H1 (cell line): ENCODE data around the gene CDK5RAP3. TPM values are rescaled to one million over a fixed set of nuclear protein-coding genes. Genes with fewer than 3 reads are reported as not detected.

Experiments
- CTCF ChIA-PET: fragments of 300-600 bp; sonication (Branson Sonifier 250); formaldehyde crosslinking; loops from one replicate; lab custom pipeline; 2021; ENCODE audit not compliant: partially characterized antibody; lab: Charles Lee
- POLR2A ChIA-PET: fragments of 300-600 bp; sonication (Branson Sonifier 250); formaldehyde crosslinking; loops from one replicate; lab custom pipeline; 2021; ENCODE audit warnings: inconsistent platforms; ENCODE audit not compliant: partially characterized antibody; lab: Charles Lee
- DNase-seq, 2 experiments: peaks; one replicate each; pipeline versions ENCODE4 v3.0.0 to v3.0.0-alpha.2; 2010 to 2022; ENCODE audit warnings: low spot score in 2 of 2, low read depth in 1 of 2, mixed read lengths in 1 of 2
- FAIRE-seq: peaks from 2 replicates; lab custom pipeline; 2011; peaks lifted over from hg19 to GRCh38; lab: Jason Lieb, UNC
- H2AFZ ChIP-seq: 2 replicates; pipeline ENCODE4 v1.8.1; 2012; ENCODE audit warnings: low read length, inconsistent platforms
- H2AK5ac ChIP-seq: 2 replicates; pipeline ENCODE4 v1.6.1; 2013; ENCODE audit warnings: low read depth, low read length
- H2BK120ac ChIP-seq: replicated peaks from 2 replicates; pipeline ENCODE3; 2013; ENCODE audit warnings: low read depth, low read length, inconsistent platforms
- H2BK12ac ChIP-seq: 2 replicates; pipeline ENCODE4 v1.6.1; 2013; ENCODE audit warnings: low read depth, low read length
- H2BK15ac ChIP-seq: 2 replicates; pipeline ENCODE4 v1.6.1; 2013; ENCODE audit warnings: low read length
- H2BK20ac ChIP-seq: 2 replicates; pipeline ENCODE4 v1.6.1; 2013; ENCODE audit warnings: low read length
- H2BK5ac ChIP-seq: 2 replicates; pipeline ENCODE4 v1.6.1; 2013; ENCODE audit warnings: low read depth, low read length
- H3K14ac ChIP-seq: 2 replicates; pipeline ENCODE4 v1.6.1; 2013; ENCODE audit warnings: inconsistent platforms; ENCODE audit not compliant: insufficient read length
- H3K18ac ChIP-seq: 2 replicates; pipeline ENCODE4 v1.6.1; 2013; ENCODE audit warnings: low read length; ENCODE audit errors: extremely low read depth
- H3K23ac ChIP-seq: 2 replicates; pipeline ENCODE4 v1.6.1; 2013; ENCODE audit warnings: inconsistent platforms; ENCODE audit not compliant: insufficient read length
- H3K23me2 ChIP-seq: 2 replicates; pipeline ENCODE4 v1.6.1; 2013; ENCODE audit warnings: low read depth, low read length
- H3K27ac ChIP-seq: 2 replicates; pipeline ENCODE4 v1.6.1; 2011; ENCODE audit warnings: low read depth, low read length, inconsistent platforms
- H3K27me3 ChIP-seq, 4 experiments: replicated peaks in 1 of 4; 1 replicate in 1 of 4; 2 replicates in 3 of 4; pipeline versions ENCODE4 v1.6.1 to v1.8.1; 2011 to 2013; ENCODE audit warnings: low read length in 3 of 4, mild to moderate bottlenecking in 3 of 4, inconsistent platforms in 2 of 4, mixed read lengths in 2 of 4, moderate library complexity in 1 of 4; ENCODE audit not compliant: control insufficient read depth in 3 of 4, insufficient read depth in 3 of 4; ENCODE audit errors: extremely low read depth in 1 of 4
- H3K36me3 ChIP-seq, 4 experiments: 2 replicates each; pipeline versions ENCODE4 v1.6.1 to v1.8.1; 2011 to 2013; ENCODE audit warnings: mild to moderate bottlenecking in 4 of 4, low read length in 3 of 4, moderate library complexity in 2 of 4, control low read depth in 1 of 4, inconsistent platforms in 1 of 4; ENCODE audit not compliant: insufficient read depth in 4 of 4, control insufficient read depth in 2 of 4
- H3K4ac ChIP-seq: replicated peaks from 2 replicates; pipeline ENCODE3; 2013; ENCODE audit warnings: low read length, low read depth, mixed read lengths, inconsistent platforms; ENCODE audit not compliant: insufficient read length
- H3K4me1 ChIP-seq, 4 experiments: replicated peaks in 1 of 4; 1 replicate in 1 of 4; 2 replicates in 3 of 4; pipeline versions ENCODE4 v1.6.1 to v1.8.1; 2011 to 2013; ENCODE audit warnings: low read length in 3 of 4, inconsistent platforms in 2 of 4, mixed read lengths in 1 of 4; ENCODE audit not compliant: insufficient read depth in 4 of 4, control insufficient read depth in 3 of 4
- H3K4me2 ChIP-seq, 2 experiments: 2 replicates each; pipeline versions ENCODE4 v1.6.1 to v1.8.1; 2011 to 2013; ENCODE audit warnings: low read depth in 2 of 2, low read length in 2 of 2, control low read depth in 1 of 2, inconsistent platforms in 1 of 2, mild to moderate bottlenecking in 1 of 2; ENCODE audit not compliant: insufficient read depth in 1 of 2
- H3K4me3 ChIP-seq, 4 experiments: fragments of 200-600, 300-600 bp in 1 of 4; sonication (generic), shearing (Covaris generic), sonication (Bioruptor Twin) in 1 of 4; 2 replicates each; pipeline versions ENCODE4 v1.5.1 to v1.8.1; 2011 to 2016; ENCODE audit warnings: low read length in 4 of 4, low read depth in 3 of 4, control low read depth in 2 of 4, inconsistent platforms in 2 of 4, mild to moderate bottlenecking in 2 of 4, mixed read lengths in 1 of 4, moderate library complexity in 1 of 4; ENCODE audit not compliant: insufficient read depth in 2 of 4; ENCODE audit errors: extremely low read depth in 1 of 4
- H3K56ac ChIP-seq: replicated peaks from 2 replicates; pipeline ENCODE3; 2013; ENCODE audit warnings: low read depth, mild to moderate bottlenecking, mixed read lengths, low read length, inconsistent platforms; ENCODE audit not compliant: insufficient read length
- H3K79me1 ChIP-seq: 2 replicates; pipeline ENCODE4 v1.6.1; 2013; ENCODE audit warnings: low read depth, low read length, control low read depth
- H3K79me2 ChIP-seq, 2 experiments: 2 replicates each; pipeline versions ENCODE4 v1.6.1 to v1.8.1; 2012 to 2013; ENCODE audit warnings: low read length in 2 of 2, mild to moderate bottlenecking in 2 of 2, inconsistent platforms in 1 of 2; ENCODE audit not compliant: insufficient read depth in 2 of 2, control insufficient read depth in 1 of 2
- H3K9ac ChIP-seq, 4 experiments: replicated peaks in 1 of 4; 1 replicate in 1 of 4; 2 replicates in 3 of 4; pipeline versions ENCODE4 v1.6.1 to v1.8.1; 2011 to 2013; ENCODE audit warnings: low read depth in 3 of 4, low read length in 3 of 4, control low read depth in 2 of 4, mild to moderate bottlenecking in 2 of 4, moderate library complexity in 2 of 4, inconsistent platforms in 1 of 4; ENCODE audit errors: extremely low read depth in 1 of 4
- H3K9me3 ChIP-seq, 2 experiments: 2 replicates each; pipeline versions ENCODE4 v1.6.1 to v1.8.1; 2012 to 2013; ENCODE audit warnings: mild to moderate bottlenecking in 2 of 2, moderate library complexity in 2 of 2, control low read depth in 1 of 2, inconsistent platforms in 1 of 2, low read depth in 1 of 2, low read length in 1 of 2, mixed read lengths in 1 of 2; ENCODE audit not compliant: insufficient read depth in 2 of 2
- H4K20me1 ChIP-seq, 2 experiments: replicated peaks in 1 of 2; 2 replicates each; pipeline versions ENCODE3 to v1.8.1; 2011 to 2013; ENCODE audit warnings: inconsistent platforms in 2 of 2, low read length in 2 of 2, mild to moderate bottlenecking in 1 of 2; ENCODE audit not compliant: insufficient read depth in 2 of 2, control insufficient read depth in 1 of 2
- H4K5ac ChIP-seq: 2 replicates; pipeline ENCODE4 v1.6.1; 2013; ENCODE audit warnings: low read length, low read depth, mixed read lengths, inconsistent platforms; ENCODE audit not compliant: insufficient read length
- H4K8ac ChIP-seq: 2 replicates; pipeline ENCODE4 v1.8.0; 2013; ENCODE audit warnings: mild to moderate bottlenecking, moderate library complexity, low read length, inconsistent platforms; ENCODE audit not compliant: insufficient read depth; ENCODE audit errors: extremely low read depth
- H4K91ac ChIP-seq: replicated peaks from 2 replicates; pipeline ENCODE3; 2013; ENCODE audit warnings: low read length, mixed read lengths, inconsistent platforms; ENCODE audit not compliant: insufficient read length
- BCL11A ChIP-seq, 2 experiments: IDR thresholded peaks; one replicate each; pipeline ENCODE4 v1.6.1; 2011; ENCODE audit warnings: low read depth in 2 of 2, low read length in 2 of 2, mild to moderate bottlenecking in 2 of 2
- CBX5 ChIP-seq: fragments of 300-800, 300-1000 bp; sonication (generic); IDR thresholded peaks from 2 replicates; pipeline ENCODE4 v1.7.1; 2016; ENCODE audit warnings: antibody characterized with exemption, low read length, low read depth
- JUND ChIP-seq: IDR thresholded peaks from 2 replicates; pipeline ENCODE4 v1.6.1; 2011; ENCODE audit warnings: mild to moderate bottlenecking, improper control_type of control experiment, low read length
- WGBS, 2 experiments: shearing (Covaris generic) in 1 of 2; methylation state at CpG; one replicate each; pipeline versions ENCODE4 v1.1.6 to v1.1.7; 2013 to 2015; ENCODE audit warnings: low lambda C conversion rate in 2 of 2, mixed read lengths in 2 of 2, inconsistent platforms in 1 of 2, low coverage in 1 of 2, missing lambda C conversion rate in 1 of 2; ENCODE audit not compliant: insufficient replicate concordance in 2 of 2, insufficient coverage in 1 of 2, insufficient read length in 1 of 2; ENCODE audit errors: extremely low coverage in 1 of 2, missing lambda C conversion rate in 1 of 2; 5-methylcytosine and 5-hydroxymethylcytosine counted together
- polyA plus RNA-seq, 7 experiments: library from polyadenylated mRNA; depleted of rRNA in 3 of 7; stranded (reverse) in 5 of 7; unstranded in 2 of 7; fragments of >200 nt in 5 of 7; fragments of 200-250 nt in 2 of 7; gene quantifications; 1 replicate in 5 of 7; 2 replicates in 1 of 7; 4 replicates in 1 of 7; pipeline versions ENCODE4 v1.2.1 to v1.2.3, GENCODE V29; 2011 to 2013; ENCODE audit warnings: missing spikeins in 2 of 7, mixed read lengths in 2 of 7
- total RNA-seq: library from RNA; stranded (reverse); fragmentation: NEBNext Ultra II Directional; extraction: Animal tissue kit (Norgen Biotek cat#: 25700); gene quantifications from 2 replicates; pipeline ENCODE4 v1.2.1, GENCODE V29; 2021

CDK5RAP3 gene
- total and polyA plus RNA-seq, 2 of the 8 experiments (the other 6 are each of a cell fraction or from before 2014, with no cell fraction given) = 88.2 to 93.2 TPM

DNA sequence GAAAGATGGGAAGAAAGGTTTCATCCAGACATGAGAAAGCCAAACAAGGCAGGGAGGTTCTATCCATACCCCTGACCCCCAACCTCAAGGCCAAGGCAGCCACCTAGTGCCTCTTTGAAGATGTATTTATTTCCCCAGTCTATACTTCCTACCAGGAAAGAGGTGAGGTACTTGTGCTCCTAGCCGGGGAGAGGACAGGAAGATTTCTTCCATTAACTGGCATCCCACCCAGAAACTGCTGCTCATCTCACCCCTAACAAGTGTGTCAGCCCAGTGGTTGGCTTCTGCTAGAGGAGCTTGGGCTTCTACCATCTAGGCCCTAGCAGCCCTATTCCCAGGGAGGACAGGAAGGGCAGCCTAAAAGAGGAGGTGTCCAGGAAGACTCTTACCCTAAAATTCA is 57.8 kb downstream of the CDK5RAP3 start:
- 90% methylated on average over 1 of the region's 1 CpG; no CpG with 5 or more reads in 1 of the 2 experiments for WGBS, 2 experiments
- Histone ChIP-seq H4K8ac (no peak overlapping the region), H4K5ac (no peak overlapping the region), H2BK12ac (no peak overlapping the region), H2AK5ac (no peak overlapping the region), H3K23me2 (peaks cover 15% of the 10 kb centered on the region), H4K20me1 (no peaks in the 10 kb centered on the region), H3K23ac (no peak overlapping the region), H2BK15ac (no peak overlapping the region), H3K27me3 (peaks cover 2 to 23% (median 17%) of the 10 kb centered on the region in 4 experiments), H3K4me2 (no peak overlapping the region), H3K79me1 (no peaks in the 10 kb centered on the region), H3K36me3 (no peaks in the 10 kb centered on the region), H2BK120ac (no peak overlapping the region), H3K9ac (no peak overlapping the region), H4K91ac (no peak overlapping the region), H3K9me3 (no peaks in the 10 kb centered on the region), H3K27ac (no peak overlapping the region), H2BK5ac (no peak overlapping the region), H3K56ac (no peak overlapping the region), H3K4ac (no peak overlapping the region), H3K4me3 (no peak overlapping the region), H3K14ac (no peak overlapping the region), H3K18ac (no peak overlapping the region), H3K4me1 (peaks cover 0 to 21% (median 9%) of the 10 kb centered on the region in 4 experiments; a peak in 5 of 7 replicates), H3K79me2 (no peaks in the 10 kb centered on the region), H2BK20ac (no peak overlapping the region), H2AFZ (no peak overlapping the region)
- ChIA-PET POLR2A (interaction anchor here (28.1 kb wide), 1 partner anchor 33 kb away, joined by 1227 read pairs; the partner anchor contains the start of gene NFE2L1), CTCF (interaction anchor here (0.6 to 8.9 kb wide), 9 partner anchors 7 to 292 kb away, joined by 3 to 181 read pairs (median 49); partner anchors contain the start of gene NFE2L1)
- DNase-seq = no peak
- no peak for FAIRE-seq
- TF ChIP-seq BCL11A (IDR thresholded peaks at IDR 0.05; ENCODE audit: low read depth in 2 of 2, low read length in 2 of 2) (no peak), CBX5 (no peak), JUND (no peak)
